Fibroblast of skin of scalp (primary cell): ENCODE measurements around the gene THOC5.
A peak's percentile ranks its signal among the peaks of the same experiment; 100 is the strongest.
"Not testable (repeated sequence)": the region's sequence is repeated elsewhere in the genome, so short reads cannot be mapped to it uniquely, and the experiment has no call there.

Source experiments
- DNase-seq: peaks from one replicate; pipeline ENCODE4 v3.0.0-alpha.2; 2013

The THOC5 gene

DNA sequence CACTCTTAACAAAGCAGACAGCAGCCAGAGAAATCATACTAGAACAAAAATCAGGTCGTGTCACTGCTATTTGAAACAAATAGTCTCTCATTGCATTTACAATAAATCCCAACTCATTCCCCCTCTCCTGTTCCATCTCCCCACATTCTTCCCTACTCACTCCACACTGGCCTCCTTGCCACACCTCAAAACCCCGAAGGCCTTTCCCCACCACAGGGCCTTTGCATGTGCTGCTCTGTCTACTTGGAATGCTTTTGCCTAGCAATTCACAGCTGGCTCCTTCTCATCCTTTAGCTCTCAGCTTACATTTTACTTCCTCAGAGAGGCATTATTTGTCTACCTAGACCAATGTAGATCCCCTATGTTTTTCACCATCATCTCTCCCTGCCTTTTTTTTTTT lies 6.3 kb upstream of the THOC5 start:
- no peak for DNase-seq

DNA sequence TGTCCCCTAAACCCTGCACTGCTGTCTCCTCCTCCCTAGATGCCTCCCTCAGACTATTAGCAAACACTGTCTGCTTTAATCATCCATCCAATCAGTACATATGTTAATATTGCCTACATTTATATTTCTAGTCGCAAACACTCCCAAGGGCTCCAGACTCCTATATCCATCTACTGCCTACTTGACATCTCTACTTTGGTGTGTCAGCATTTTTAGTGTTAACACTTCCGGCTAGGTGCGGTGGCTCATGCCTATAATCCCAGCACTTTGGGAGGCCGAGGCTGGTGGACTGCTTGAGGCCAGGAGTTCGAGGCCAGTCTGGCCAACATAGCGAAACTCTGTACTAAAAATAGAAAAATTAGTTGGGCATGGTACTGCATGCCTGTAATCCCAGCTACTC lies 5.5 kb upstream of the THOC5 start:
- DNase-seq: no peak

DNA sequence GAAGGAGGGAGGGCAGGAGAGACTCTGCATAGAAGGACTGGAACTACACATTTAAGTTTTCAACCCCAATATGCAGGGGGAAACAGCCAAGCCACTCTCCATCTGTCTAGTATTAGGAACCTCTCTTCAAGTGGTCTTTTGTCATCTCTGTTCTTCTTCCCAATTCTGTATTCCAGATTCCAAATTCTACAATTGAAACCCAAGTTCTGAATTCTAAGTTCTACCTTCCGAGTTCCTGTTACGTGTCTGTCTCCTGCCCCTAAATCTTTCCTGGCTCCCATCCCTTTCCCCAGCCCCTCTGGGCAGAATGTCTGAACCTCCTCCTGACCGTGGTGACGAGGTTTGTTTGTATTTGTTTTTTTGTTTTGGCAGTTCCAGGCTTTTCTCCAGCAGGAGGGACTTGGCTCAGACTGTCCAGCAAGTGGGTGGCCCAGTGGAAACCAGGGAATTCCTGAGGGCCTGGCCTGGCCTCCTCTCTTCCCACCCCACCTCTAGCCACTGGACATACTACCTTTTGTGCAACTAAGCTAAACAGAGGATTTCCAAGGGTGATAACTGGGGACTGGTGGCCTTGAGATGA lies 1.6 kb upstream of the THOC5 start:
- no peak for DNase-seq

DNA sequence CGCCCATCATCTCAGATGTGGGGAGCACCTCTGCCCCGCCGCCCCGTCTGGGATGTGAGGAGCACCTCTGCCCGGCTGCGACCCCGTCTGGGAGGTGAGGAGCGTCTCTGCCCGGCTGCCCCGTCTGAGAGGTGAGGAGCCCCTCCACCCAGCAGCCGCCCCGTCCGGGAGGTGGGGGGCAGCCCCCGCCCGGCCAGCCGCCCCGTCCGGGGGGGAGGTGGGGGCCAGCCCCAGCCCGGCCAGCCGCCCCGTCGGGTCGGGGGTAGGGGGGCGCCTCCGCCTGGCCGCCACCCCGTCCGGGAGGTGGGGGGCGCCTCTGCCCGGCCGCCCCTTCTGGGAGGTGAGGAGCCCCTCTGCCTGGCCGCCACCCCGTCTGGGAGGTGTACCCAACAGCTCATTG lies 1.2 kb downstream of the THOC5 start:
- DNase-seq: not testable (repeated sequence)

DNA sequence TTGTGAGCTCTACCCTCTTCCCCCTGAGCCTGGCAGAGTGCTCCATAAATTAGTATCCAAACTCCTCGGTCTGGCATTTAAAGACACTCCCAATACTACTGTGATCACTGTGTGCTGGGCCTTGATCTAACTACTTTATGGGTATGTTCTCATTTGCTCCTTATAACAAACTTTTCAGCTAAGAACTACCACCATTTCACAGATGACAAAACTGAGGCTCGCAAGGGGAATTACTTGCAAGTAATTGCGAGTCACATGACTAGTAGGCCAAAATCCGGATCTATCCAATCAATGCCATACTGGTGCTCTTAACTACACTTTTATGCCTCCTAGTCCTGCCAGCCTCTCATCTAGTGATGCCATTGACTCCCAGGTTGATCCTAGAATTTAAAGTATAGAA lies 3.6 kb downstream of the THOC5 start:
- no peak for DNase-seq

DNA sequence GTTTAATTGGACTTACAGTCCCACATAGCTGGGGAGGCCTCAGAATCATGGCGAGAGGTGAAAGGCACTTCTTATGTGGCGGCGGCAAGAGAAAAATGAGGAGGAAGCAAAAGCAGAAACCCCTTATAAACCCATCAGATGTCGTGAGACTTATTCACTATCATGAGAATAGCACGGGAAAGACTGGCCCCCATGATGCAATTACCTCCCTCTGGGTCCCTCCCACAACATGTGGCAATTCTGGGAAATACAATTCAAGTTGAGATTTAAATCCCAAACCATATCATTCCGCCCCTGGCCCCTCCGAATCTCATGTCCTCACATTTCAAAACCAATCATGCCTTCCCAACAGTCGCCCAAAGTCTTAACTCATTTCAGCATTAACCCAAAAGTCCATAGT lies 8.5 kb downstream of the THOC5 start:
- not testable (repeated sequence) for DNase-seq

DNA sequence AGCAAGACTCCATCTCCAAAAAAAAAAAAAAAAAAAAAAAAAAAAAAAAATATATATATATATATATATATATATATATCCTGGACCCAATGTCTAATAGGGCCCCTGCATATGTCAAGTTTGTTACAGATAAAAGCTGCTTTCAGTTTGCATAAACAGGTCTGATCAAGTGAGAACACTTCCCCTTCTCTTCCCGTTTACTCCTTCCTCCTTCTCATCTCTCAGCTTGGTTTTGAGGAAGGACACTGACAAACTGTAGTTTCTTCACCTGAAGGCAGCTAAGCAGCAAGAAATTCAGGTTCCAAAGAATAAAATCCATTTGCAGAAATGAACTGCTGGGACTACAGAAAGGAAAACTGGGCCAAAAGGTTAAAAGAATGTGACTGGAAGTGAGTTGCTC lies 11.7 kb downstream of the THOC5 start:
- DNase-seq: no peak

DNA sequence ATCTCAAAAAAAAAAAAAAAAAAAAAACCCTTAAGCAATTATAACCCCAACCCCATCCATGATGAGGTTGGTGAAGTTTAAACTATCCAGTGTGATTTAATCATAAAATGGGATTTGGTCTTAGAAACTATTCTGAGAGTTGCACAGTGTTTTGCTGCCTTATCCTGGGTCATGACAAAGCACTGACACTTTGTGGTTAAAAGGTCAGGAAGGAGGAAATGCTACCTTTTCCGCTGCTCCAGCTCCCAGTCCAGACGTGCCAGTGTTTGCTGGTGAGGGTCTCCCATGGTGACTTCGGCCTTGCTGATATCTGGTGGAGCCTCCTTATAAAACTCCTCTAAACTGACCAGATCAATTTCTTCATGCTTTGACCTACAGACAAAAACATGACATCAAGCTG lies 14.5 kb downstream of the THOC5 start:
- no peak for DNase-seq

DNA sequence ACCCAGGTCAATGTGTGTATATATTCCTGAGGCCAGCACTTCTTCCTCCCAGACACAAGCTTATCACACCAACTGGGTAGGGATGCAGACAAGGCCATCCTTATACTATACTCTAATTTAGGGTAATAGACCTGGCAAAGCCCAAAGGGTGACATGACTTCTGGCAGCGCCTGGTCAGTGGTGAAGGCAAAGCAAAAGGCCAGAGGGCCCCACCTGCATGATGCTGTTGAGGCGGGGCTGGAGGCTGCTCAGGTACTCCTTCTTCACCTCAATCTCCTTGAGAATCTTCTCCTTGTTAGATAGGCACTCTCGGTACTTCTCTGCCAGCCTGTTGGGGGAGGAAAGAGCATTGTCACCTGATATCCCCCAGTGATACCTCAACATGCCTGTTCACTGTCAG lies 17.1 kb downstream of the THOC5 start:
- DNase-seq: no peak

DNA sequence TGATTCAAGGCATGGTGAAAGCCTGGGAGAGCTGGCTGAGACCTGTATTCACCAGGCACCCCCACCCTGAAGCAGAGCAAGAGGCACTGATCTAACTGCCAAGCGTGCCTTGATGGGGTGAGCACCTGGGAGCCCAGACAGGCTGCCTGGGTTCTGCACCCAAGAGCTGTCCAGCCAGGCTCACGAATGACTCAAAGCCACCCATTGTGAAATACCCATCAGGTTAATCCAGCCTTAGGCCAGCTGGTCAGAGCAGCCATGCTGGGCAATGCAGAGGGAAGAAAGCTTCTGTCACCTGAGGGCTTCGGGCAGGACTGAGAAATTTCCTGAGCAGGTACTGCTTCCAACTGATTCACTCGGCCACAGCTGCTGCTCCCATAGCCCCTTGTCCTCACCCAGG lies 22.1 kb downstream of the THOC5 start:
- DNase-seq: no peak

DNA sequence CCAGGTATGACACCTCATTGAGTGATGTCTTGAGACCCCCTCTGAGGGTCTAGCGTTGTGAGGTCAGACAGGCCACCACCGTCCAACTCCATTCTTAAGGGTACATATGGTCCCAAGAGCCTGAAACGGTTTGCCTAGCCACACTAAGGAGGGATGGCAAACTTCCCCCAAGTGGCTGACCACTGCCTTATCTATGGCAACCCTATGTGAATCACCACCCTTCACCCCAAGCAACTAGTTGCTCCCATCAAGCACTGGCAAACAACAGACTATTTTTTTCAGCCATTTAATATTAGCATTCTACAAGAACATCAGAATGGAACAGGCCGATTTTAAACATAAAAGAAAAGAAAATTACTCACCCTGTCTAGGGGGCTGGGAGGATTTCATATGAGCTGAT lies 22.8 kb downstream of the THOC5 start:
- no peak for DNase-seq

DNA sequence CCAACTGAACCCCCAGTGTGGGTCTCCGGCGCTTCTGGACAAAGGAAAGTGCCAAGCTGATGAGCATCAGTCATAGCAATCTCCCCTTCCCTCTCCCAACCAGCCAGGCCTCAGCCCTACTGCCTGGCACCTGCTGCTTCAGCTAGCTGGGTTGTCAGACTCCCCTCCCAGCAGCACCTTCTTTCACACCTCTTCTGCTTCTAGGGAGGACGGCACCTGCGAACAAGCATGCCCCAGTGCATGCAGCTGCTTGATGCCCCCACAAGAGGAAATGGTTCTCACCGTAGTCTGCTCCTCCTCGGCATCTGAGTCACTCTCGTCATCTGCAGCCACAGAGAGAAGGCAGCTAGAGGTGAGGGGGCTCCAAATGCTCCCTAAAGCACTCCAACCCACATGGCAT lies 25.4 kb downstream of the THOC5 start:
- no peak for DNase-seq

DNA sequence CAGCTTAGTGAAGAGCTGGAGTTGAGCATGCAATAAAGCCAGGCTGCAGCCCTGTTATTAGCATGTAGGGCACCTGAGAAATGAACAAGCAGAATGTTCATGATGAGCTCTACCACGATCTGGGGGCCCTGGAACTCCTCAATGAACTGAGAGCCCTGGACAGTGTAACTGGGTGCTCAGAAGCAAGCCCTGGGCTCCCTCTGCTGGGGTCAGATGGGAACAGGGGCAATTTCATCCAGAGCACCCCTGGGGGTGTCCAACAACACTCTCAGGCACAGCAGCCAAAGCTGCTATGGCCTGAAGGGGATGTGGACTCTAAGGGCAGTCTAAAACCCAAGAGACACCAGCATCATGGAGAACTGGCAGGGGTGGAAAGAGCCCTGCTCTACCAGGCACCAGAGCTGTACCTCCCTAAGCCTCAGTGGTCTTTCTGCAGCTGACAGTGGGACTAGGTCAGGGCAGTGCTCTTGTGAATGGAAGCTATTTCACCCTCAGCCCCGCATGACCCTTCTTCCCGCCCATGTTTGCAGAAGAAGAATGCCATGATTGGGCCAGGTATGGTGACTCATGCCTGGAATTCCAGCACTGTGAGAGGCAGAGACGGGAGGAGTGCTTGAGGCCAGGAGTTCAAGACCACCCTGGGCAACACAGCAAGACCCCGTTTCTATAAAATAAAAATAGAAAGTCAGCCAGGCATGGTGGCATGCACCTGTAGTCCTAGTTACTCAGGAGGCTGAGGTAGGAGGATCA lies 28.9 kb downstream of the THOC5 start:
- peak; percentile 27 for DNase-seq

DNA sequence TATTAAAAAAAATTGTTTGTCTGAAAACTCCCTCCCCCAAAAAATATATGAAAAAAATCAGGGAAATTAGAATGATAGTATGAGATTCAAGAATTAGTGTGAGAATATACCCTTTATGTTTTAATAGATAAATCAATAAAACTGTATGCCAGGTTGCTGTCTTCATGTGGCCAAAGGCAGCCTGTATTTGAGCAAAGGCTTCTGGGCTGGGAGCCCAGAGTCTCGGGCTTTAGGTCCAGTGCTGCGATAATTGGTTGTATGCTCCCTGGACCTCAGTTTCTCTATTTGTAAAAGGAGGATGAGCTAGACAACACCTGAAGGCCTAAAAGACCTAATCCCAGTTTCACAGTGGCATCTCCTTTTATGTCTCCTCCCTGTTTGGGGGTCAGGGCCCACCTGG lies 29.8 kb downstream of the THOC5 start:
- DNase-seq: no peak

DNA sequence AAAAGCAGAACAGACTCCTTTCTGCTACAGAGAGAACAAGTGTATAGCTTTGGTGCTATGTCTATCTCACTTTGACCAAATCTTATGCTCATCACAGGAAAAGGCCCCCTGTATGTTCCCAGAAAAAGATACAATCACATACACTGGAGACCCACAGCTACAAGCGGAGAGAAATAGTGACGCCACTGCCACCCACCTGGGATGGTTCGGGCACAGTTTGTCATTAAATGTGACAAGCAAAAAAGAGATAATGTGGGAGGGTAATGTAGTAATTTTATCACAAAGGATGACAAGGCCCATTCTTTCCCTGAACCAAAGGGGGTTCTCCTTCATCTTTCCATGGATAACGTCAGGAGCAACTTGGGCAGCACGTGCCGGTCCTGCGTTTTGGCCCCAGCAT lies 32.0 kb downstream of the THOC5 start:
- no peak for DNase-seq

DNA sequence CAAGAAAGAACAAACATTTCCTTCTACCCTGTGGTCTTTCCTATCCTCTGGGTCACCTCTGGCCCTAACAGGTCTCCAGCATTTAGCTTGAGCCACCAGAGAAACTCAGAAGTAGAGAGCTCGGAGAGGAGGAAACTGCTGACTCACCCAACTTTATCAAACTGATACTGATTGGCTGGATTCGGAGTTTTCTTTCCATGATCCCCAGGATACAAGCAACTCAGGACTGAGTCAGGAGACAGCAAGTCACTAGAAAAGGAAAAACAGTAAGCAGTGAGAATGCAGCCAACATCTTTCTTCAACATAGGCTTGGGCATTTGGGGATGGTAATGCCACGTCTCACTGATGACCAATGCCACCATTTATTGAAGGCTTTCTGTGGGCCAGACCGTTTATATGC lies 32.7 kb downstream of the THOC5 start:
- DNase-seq: peak; percentile 14

DNA sequence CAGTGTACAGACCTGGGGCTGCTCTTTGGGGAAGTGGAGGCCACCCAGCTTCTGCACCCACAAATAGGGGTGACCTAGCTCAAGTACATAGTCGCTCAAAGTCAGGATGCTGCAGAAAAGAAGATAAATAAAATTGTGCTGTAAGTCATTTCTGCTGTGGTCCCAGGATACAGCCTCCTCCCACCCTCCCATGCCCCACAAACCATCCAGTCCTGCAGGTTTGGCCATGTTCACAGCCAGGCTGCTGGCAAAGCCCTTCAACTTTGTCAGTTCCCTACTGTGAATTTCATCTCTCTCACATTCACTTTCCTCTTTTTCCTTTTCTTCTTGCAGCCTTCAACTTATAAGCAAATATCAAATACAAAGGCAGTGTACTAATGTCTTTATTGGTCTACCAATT lies 33.6 kb downstream of the THOC5 start:
- no peak for DNase-seq

DNA sequence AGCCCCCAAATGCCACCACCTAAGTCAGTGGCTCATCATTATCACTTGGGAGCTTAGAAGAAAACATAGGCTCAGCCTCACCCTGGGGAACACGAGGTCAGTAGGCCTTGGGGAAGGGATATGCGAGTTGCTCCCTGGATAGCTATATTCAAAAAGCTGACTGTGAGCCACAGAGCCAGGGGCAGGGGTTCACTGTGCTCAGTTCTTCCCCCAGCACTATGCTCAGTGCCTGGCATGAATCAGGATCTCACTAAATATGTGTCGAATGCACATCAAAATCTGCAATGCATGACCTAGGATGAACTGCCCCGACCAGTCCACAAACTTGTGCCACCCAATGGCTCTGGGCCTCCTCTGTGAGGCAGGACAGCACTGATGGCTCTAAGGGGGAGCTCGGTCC lies 35.1 kb downstream of the THOC5 start:
- DNase-seq: no peak

DNA sequence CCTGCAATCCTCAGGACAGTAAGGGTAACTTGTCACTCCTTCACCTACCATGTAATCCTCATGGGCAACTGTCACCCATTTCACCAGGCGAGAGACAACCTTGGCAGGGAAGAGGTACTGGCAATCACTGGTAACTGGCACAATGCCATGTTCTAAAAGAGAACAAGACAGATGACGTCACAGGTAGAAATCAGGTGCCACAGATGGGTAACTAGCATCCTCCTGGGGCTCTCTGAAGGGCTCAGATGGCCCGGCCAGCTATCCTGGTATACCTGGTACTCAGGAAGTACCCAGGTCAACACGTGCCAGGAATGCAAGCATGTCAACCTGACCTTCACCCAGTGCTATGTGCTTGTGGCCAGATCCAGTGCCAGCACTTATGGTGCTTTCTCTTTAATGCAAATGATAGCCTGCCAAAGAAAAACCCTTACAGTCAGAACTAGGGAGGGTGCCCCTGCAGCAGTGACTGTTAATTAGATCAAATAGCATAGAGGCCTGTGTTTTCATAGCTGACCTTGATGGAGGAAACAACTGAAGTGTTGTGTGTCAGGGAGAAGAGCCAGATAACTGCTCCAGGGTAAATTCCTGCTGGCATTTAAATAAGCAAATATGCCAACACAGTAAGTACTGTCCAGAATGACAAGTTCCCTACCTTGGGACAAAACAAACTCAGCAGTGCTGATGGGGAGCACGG lies 36.2 kb downstream of the THOC5 start:
- DNase-seq: no peak

DNA sequence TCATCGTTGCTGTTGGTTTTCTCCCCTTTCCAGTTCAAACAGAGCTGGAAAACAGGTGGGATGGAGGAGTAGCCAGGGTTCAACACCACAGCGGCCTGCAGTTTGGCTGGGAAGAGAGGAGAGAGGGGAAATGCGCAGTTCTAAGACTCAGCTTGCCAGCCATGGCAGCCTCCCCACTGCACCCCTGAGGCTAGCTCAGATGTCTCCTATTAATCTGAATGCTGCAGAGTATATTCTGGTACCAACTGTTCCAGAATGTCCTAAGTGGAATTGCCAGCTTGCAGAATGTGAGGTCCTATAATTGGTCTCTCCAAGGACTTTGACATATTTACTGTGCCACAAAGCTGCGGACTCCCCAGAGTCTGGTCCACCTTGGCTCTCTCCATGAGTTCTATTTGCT lies 41.5 kb downstream of the THOC5 start:
- DNase-seq: no peak

DNA sequence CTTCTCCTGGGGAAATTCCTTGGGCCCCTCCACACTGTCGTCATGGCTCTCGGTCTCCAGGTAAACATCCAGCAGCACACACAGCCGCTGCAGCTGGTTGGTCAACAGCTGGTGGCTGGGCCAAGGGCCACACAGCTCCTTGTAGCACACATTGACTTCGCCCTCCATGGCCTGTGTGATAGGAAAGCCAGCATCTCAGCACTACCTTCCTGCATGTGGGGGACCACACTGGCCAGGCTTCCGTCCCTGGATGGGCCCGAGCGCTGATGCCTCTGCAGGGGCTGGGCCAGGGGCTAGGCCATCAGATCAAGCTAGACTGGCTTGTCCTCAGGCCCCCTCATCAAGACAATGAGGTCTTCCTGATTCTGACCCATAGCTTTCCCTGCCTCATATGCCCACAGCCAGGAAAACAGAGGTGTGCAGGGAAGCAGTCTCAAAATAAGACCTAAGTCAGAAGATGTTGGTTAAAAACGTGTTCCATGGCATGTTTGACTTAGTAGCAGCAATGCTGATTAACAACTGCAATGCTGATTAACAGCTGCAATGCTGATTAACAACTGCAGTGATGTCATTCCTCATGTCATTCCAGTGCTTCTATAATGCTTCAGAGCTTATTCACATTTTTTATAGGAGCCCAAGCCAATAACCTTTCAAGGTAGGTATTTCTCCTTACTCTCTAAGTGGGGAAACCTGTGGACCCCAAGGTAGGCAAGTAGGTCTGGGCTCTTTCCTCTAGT lies 42.3 kb downstream of the THOC5 start:
- no peak for DNase-seq

DNA sequence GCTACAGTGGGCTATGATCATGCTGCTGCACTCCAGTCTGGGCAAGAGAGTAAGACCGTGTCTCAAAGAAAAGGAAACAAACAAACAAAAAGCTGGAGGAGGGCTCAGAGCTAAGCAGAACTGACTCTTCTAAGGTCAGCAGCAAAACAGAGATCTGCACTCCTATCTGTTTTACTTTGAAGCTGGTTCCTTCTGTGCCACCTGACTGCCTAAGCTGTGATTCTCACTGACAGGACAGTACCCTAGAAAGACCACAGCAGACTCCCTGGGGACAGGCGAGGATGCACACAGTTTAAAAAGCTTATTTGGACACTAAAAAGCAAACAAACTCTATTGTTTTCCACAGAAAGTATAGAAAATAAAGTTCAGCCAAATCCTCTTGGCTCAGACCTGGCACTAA lies 43.0 kb downstream of the THOC5 start:
- no peak for DNase-seq

DNA sequence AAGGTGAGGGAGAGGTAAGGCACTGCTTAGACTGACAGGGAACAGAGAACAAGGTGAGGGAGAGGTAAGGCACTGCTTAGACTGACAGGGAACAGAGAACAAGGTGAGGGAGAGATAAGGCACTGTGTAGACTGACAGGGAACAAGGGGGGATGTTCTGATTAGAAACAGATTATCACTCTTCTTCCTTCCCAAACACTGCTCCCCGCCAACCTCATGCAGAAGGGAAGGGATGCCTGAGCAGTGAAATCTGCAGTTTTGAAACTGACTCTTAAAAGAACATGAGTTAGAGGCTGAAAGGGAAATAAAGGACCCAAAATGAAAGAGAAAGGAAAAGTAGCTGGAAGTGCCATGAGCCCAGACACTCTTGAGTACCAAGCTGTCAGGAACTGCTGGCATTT lies 43.7 kb downstream of the THOC5 start:
- DNase-seq: no peak

DNA sequence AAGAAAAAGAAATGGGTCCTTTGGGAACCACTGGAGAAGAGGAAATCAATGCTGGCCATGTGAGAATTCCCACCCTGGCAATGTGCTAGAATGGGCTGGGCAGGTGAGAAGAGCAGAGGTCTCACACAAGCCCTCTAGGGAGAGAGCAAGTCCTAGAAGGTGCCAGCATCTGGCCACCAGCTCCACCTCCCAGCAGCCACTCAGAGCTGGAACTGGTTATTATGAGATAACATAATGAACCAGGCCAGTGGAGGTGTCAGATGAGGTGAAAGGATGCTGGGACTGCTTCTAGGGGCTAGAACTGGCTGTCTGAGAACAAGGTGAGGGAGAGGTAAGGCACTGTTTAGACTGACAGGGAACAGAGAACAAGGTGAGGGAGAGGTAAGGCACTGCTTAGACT lies 44.3 kb downstream of the THOC5 start:
- no peak for DNase-seq
